ENCODE data around the gene TCEA2.

DNA sequence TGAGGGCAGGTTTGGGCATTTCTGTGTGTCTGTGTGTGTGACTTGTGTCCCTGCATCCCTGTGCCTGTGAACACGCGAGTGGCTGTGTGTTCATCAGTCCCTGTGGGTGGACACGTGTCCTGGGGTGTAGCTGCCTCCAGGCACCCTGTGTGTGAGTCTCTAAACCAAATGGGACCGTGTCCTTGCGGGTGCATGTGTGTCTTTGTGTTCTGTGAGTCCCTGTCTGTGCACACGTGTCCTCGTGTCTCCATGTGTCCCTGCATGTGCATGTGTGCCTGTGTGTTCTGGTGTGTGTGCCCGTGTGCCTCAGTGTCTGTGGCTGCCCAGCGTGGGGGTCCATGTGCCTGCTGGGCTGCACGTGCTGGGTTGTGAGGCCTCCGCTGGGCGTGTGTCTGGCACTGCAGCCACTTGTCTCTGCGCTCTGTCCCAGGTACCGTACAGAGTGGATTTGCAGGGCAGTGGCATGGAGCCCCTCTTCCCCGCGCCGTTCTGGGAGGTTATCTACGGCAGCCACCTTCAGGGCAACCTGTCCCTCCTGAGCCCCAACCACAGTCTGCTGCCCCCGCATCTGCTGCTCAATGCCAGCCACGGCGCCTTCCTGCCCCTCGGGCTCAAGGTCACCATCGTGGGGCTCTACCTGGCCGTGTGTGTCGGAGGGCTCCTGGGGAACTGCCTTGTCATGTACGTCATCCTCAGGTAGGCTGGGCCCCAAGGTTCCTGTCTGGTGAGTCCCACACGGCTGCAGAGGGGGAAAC, 29.4 kb downstream of the TCEA2 start:
- TF ChIP-seq YY1 (IDR thresholded peaks at IDR 0.05; ENCODE audit: insufficient read depth, insufficient read length) (no peak), ZNF274 (IDR thresholded peaks at IDR 0.05; ENCODE audit: low read depth, low read length) (no peak), SUZ12 (IDR thresholded peaks at IDR 0.05; ENCODE audit: extremely low read depth, insufficient read depth, insufficient read length) (no peak)

Data from NT2/D1 (cell line).